ENCODE results near the gene AHCYL2.

The AHCYL2 gene

DNA sequence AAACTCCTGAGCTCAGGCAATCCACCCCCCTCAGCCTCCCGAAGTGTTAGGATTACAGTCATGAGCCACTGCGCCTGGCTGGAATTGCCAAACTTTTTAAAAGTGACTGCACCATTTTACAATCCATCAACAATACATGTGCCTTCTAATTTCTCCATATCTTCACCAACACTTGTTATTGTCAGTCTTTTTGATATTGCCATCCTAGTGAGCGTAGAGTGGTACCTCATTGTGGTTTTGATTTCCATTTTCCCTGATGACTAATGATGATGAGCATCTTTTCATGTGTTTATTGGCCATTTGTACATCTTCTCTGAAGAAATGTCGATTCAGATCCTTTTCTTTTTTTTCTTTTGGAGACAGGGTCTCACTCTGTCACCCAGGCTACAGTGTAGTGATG is 187.7 kb downstream of the AHCYL2 start:
- TF ChIP-seq POLR2A (IDR thresholded peaks at IDR 0.05; ENCODE audit: extremely low read depth, insufficient read length) (no peak), MYC (IDR thresholded peaks at IDR 0.05; ENCODE audit: low read depth, low read length) (no peak)
- TF ChIP-seq, protein P1, sequence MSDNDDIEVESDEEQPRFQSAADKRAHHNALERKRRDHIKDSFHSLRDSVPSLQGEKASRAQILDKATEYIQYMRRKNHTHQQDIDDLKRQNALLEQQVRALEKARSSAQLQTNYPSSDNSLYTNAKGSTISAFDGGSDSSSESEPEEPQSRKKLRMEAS (IDR thresholded peaks at IDR 0.05; ENCODE audit: low read depth, low read length) = no peak
- TF ChIP-seq, protein P2, sequence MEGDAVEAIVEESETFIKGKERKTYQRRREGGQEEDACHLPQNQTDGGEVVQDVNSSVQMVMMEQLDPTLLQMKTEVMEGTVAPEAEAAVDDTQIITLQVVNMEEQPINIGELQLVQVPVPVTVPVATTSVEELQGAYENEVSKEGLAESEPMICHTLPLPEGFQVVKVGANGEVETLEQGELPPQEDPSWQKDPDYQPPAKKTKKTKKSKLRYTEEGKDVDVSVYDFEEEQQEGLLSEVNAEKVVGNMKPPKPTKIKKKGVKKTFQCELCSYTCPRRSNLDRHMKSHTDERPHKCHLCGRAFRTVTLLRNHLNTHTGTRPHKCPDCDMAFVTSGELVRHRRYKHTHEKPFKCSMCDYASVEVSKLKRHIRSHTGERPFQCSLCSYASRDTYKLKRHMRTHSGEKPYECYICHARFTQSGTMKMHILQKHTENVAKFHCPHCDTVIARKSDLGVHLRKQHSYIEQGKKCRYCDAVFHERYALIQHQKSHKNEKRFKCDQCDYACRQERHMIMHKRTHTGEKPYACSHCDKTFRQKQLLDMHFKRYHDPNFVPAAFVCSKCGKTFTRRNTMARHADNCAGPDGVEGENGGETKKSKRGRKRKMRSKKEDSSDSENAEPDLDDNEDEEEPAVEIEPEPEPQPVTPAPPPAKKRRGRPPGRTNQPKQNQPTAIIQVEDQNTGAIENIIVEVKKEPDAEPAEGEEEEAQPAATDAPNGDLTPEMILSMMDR (IDR thresholded peaks at IDR 0.05; ENCODE audit: low read depth, low read length) = no peak
- DNase-seq (ENCODE audit: low read depth) = no peak
- H3K4me3 ChIP-seq (ENCODE audit: low read depth, low read length) = no peak overlapping the region

DNA sequence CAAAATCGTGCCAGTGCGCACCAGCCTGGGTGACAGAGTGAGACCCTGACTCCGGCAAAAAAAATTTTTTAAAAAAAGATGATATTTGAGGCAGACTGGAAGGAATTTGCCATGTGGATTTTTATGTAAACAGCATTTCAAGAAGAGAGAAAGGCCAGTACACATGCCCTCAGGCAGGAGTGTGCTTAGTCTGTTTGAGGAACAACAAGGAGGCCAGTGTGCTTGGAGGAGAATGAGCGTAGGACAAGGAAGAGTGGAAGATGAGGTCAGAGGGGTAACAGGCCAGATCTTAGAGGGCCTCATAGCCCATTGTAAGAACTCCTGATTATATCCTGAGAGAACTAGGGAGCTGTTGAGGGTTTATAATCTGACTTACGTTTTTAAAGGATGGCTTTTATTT is 192.2 kb downstream of the AHCYL2 start:
- H3K4me3 ChIP-seq (ENCODE audit: low read depth, low read length) = no peak overlapping the region
- TF ChIP-seq, protein P2 (IDR thresholded peaks at IDR 0.05; ENCODE audit: low read depth, low read length) = no peak
- TF ChIP-seq, protein P1 (IDR thresholded peaks at IDR 0.05; ENCODE audit: low read depth, low read length) = no peak
- no peak for TF ChIP-seq POLR2A (IDR thresholded peaks at IDR 0.05; ENCODE audit: extremely low read depth, insufficient read length)
- TF ChIP-seq MYC (IDR thresholded peaks at IDR 0.05; ENCODE audit: low read depth, low read length) = no peak
- no peak for DNase-seq (ENCODE audit: low read depth)

DNA sequence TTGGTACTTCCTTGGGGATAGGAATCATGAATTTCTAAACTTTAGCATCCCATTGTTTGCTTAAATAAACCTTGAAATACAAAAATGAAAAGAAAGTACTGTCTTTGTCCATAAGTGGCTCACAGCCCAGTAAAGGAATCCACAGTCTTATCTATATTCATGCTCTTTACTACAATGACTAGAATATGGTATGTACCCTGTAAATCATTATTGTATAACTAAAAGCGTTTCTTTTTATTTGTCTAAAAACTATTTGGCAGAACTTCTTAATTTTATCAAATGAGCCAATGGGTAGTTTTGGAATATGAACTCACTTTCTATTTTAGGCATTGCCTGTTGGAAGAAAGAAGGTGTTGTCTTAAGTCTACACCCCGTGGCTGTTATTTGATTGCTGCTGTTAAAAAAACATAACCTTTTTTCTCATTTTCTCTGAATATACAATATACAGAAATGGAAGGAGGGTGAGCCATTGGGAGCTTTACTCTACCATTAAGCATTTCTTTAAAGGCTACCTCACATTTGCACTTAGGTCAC is 197.0 kb downstream of the AHCYL2 start:
- no peak for TF ChIP-seq POLR2A (IDR thresholded peaks at IDR 0.05; ENCODE audit: extremely low read depth, insufficient read length)
- no peak for TF ChIP-seq MYC (IDR thresholded peaks at IDR 0.05; ENCODE audit: low read depth, low read length)
- TF ChIP-seq, protein P2 (IDR thresholded peaks at IDR 0.05; ENCODE audit: low read depth, low read length) = no peak
- TF ChIP-seq, protein P1 (IDR thresholded peaks at IDR 0.05; ENCODE audit: low read depth, low read length) = no peak
- H3K4me3 ChIP-seq (ENCODE audit: low read depth, low read length) = no peak overlapping the region
- no peak for DNase-seq (ENCODE audit: low read depth)

DNA sequence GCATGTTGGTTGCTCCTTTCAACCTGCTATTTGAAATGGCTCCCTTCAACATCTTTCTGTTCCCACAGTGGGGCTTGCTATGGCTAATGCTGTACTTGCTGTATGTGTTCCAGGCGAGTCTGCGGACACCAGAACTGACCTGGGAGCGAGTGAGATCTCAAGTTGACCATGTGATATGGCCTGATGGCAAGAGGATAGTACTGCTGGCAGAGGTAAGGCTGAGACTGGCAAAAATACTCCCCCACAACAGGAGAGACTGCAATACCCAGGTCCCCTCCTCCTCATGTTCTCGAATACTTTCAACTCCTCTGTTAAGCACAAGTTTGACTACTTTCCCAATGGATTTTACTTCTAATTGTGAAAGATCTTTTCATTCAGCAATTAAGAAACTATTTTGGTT is 197.9 kb downstream of the AHCYL2 start:
- no peak for DNase-seq (ENCODE audit: low read depth)
- TF ChIP-seq, protein P1 (IDR thresholded peaks at IDR 0.05; ENCODE audit: low read depth, low read length) = no peak
- TF ChIP-seq POLR2A (IDR thresholded peaks at IDR 0.05; ENCODE audit: extremely low read depth, insufficient read length) (no peak), MYC (IDR thresholded peaks at IDR 0.05; ENCODE audit: low read depth, low read length) (no peak)
- TF ChIP-seq, protein P2 (IDR thresholded peaks at IDR 0.05; ENCODE audit: low read depth, low read length) = no peak

DNA sequence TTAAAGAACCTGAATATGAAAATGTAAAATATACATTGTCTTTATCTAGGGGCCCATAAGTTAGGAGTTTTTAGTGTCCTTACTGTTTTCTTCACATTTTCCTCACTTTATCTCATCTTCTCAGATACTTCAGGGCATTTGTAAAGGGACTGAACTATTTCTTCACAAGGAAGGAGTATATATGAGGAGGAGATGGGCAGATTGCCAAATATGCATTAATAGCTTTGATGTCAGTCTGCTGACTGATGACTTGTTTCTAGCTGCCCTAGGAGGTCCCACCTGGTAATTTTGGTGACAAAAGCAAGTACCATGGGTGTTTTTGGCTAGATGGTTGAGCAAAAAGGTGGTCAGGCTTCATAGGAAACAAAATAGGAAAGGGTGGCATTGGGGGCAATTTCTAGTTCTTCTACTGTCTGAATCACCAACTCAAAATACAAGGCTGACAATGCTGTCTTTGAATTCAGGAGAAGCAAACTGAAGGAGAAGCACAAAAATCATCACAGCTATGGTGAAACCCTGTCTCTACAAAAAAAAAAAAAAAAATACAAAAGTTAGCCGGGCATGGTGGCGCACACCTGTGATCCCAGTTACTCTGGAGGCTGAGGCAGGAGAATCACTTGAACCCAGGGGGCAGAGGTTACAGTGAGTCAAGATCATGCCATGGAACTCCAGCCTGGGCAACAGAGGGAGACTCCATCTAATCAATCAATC is 199.0 kb downstream of the AHCYL2 start:
- no peak for DNase-seq (ENCODE audit: low read depth)
- H3K4me3 ChIP-seq (ENCODE audit: low read depth, low read length) = no peak overlapping the region
- TF ChIP-seq, protein P1 (IDR thresholded peaks at IDR 0.05; ENCODE audit: low read depth, low read length) = no peak
- TF ChIP-seq POLR2A (IDR thresholded peaks at IDR 0.05; ENCODE audit: extremely low read depth, insufficient read length) = no peak
- TF ChIP-seq MYC (IDR thresholded peaks at IDR 0.05; ENCODE audit: low read depth, low read length) = no peak
- TF ChIP-seq, protein P2 (IDR thresholded peaks at IDR 0.05; ENCODE audit: low read depth, low read length) = no peak

More for the DNA sequence above, 197.9 kb downstream of the AHCYL2 start:
- no peak overlapping the region for H3K4me3 ChIP-seq (ENCODE audit: low read depth, low read length)

All from NB4 (cell line).